HepG2 (cell line): ENCODE data around the gene SPATS2. TPM values are rescaled to one million over a fixed set of nuclear protein-coding genes. Genes with fewer than 3 reads are reported as not detected.

Experiments used
- ATAC-seq: fragments of 200-7000 bp; cut with Tn5 transposase; 3 replicates; pipeline ENCODE4 v1.9.1; 2020; ENCODE audit warnings: mild to moderate bottlenecking, moderate library complexity
- BruUV-seq: library from RNA; stranded (reverse); fragments of 400-500 nt; replicated peaks from 2 replicates; lab custom pipeline; 2021; lab: Mats Ljungman, UMichigan
- CTCF ChIA-PET: fragments of 300-600 bp; formaldehyde crosslinking; extraction: SDS; loops from one replicate; lab custom pipeline; 2021; ENCODE audit warnings: low total read pairs, inconsistent platforms, low intra/inter-chr PET ratio; lab: Yijun Ruan, JAX
- POLR2A ChIA-PET: fragments of 350-600 bp; sonication (Branson Sonifier 250); formaldehyde crosslinking; loops from one replicate; lab custom pipeline; 2020; ENCODE audit warnings: antibody characterized with exemption, inconsistent platforms; lab: Yijun Ruan, JAX
- DNase-seq: peaks from one replicate; pipeline ENCODE4 v3.0.0-alpha.2; 2015; ENCODE audit warnings: low spot score
- FAIRE-seq: peaks from 3 replicates; lab custom pipeline; 2011; peaks lifted over from hg19 to GRCh38; lab: Jason Lieb, UNC
- H2AFZ ChIP-seq: one replicate; pipeline ENCODE4 v1.6.1; 2011; ENCODE audit warnings: low read length, inconsistent platforms
- H3K27ac ChIP-seq: fragments of 300-600 bp; 3 replicates; pipeline ENCODE4 v1.8.0; 2011; ENCODE audit warnings: mixed run types, mild to moderate bottlenecking, mixed read lengths, low read length, inconsistent platforms; ENCODE audit not compliant: insufficient read depth; ENCODE audit errors: extremely low read length
- H3K27me3 ChIP-seq, 2 experiments: fragments of 200-600 bp in 1 of 2; 2 replicates in 1 of 2; 3 replicates in 1 of 2; pipeline versions ENCODE4 v1.6.0 to v1.8.0; 2011; ENCODE audit warnings: low read length in 2 of 2, mild to moderate bottlenecking in 2 of 2, moderate library complexity in 2 of 2, inconsistent platforms in 1 of 2; ENCODE audit not compliant: insufficient read depth in 2 of 2, control insufficient read depth in 1 of 2
- H3K36me3 ChIP-seq, 2 experiments: fragments of 200-600 bp in 1 of 2; replicated peaks in 1 of 2; 2 replicates in 1 of 2; 3 replicates in 1 of 2; pipeline versions ENCODE4 v1.5.1 to v1.8.0; 2011; ENCODE audit warnings: low read length in 2 of 2, inconsistent platforms in 1 of 2; ENCODE audit not compliant: insufficient read depth in 2 of 2, control insufficient read depth in 1 of 2
- H3K4me1 ChIP-seq: 2 replicates; pipeline ENCODE4 v1.5.1; 2012; ENCODE audit warnings: low read length, inconsistent platforms; ENCODE audit not compliant: insufficient read depth
- H3K4me2 ChIP-seq: 2 replicates; pipeline ENCODE4 v1.6.0; 2011; ENCODE audit warnings: low read depth, low read length, inconsistent platforms
- H3K4me3 ChIP-seq, 3 experiments: fragments of 200-600 bp in 1 of 3; sonication (generic), shearing (Covaris generic) in 1 of 3; replicated peaks in 1 of 3; 2 replicates each; pipeline ENCODE4 v1.5.1; 2011 to 2016; ENCODE audit warnings: low read length in 3 of 3, inconsistent platforms in 2 of 3, low read depth in 2 of 3, mild to moderate bottlenecking in 2 of 3, control low read depth in 1 of 3, mixed read lengths in 1 of 3; ENCODE audit not compliant: insufficient read depth in 1 of 3
- H3K79me2 ChIP-seq: one replicate; pipeline ENCODE4 v1.6.1; 2011; ENCODE audit warnings: low read length, inconsistent platforms; ENCODE audit not compliant: insufficient read depth
- H3K9ac ChIP-seq: 2 replicates; pipeline ENCODE4 v1.6.0; 2011; ENCODE audit warnings: mild to moderate bottlenecking, low read depth, low read length, inconsistent platforms; ENCODE audit not compliant: insufficient read depth
- H3K9me3 ChIP-seq: 2 replicates; pipeline ENCODE4 v1.5.1; 2012; ENCODE audit warnings: mild to moderate bottlenecking, low read length
- H4K20me1 ChIP-seq: 2 replicates; pipeline ENCODE4 v1.6.0; 2011; ENCODE audit warnings: inconsistent platforms, mild to moderate bottlenecking, low read length, moderate library complexity; ENCODE audit not compliant: insufficient read depth
- HNF4A ChIP-seq: sonication (generic); formaldehyde crosslinking; IDR thresholded peaks from 2 replicates; pipeline ENCODE4 v1.4.0; 2020; ENCODE audit warnings: missing genetic modification reagents
- KMT2B ChIP-seq: IDR thresholded peaks from 2 replicates; pipeline ENCODE4 v1.6.1; 2016; ENCODE audit warnings: missing genetic modification reagents, missing compliant biosample characterization
- NRL ChIP-seq: sonication (generic); formaldehyde crosslinking; IDR thresholded peaks from 2 replicates; pipeline ENCODE4 v1.5.0; 2020; ENCODE audit warnings: missing genetic modification reagents, mild to moderate bottlenecking, moderate library complexity, borderline replicate concordance
- SIX4 ChIP-seq: sonication (generic); formaldehyde crosslinking; IDR thresholded peaks from 2 replicates; pipeline ENCODE4 v1.4.0; 2020; ENCODE audit warnings: missing genetic modification reagents
- ZNF407 ChIP-seq: sonication (generic); formaldehyde crosslinking; IDR thresholded peaks from one replicate; pipeline ENCODE4 v1.5.1; 2020; ENCODE audit warnings: mild to moderate bottlenecking, missing genetic modification reagents; ENCODE audit errors: not compliant biosample characterization
- WGBS: methylation state at CpG from one replicate; pipeline ENCODE4 v1.1.6; 2017; ENCODE audit warnings: low lambda C conversion rate; 5-methylcytosine and 5-hydroxymethylcytosine counted together
- in situ Hi-C: cut with HindIII; loops from 2 replicates; pipeline ENCODE4 v1.10.0; 2017; ENCODE audit warnings: low pct_unique_long_range_greater_than_20kb; ENCODE audit not compliant: extremely low pct_ligation_motif_present
- intact Hi-C: fragments of 100-400 bp; cut with micrococcal nuclease; formaldehyde crosslinking; loops from one replicate; pipeline ENCODE4 v1.10.0; 2022; ENCODE audit not compliant: unreplicated experiment
- polyA plus RNA-seq, 8 experiments: library from polyadenylated mRNA; depleted of rRNA in 3 of 8; stranded (reverse) in 7 of 8; unstranded in 1 of 8; fragments of >200 nt; fragmentation: Illumina TruSeq in 4 of 8; extraction: Trizol in 4 of 8; gene quantifications; 2 replicates each; pipeline versions ENCODE4 v1.2.1 to v1.2.3, GENCODE V29; 2011 to 2016; ENCODE audit warnings: low read depth in 4 of 8, missing spikeins in 1 of 8, mixed read lengths in 1 of 8; ENCODE audit not compliant: insufficient read depth in 1 of 8
- total RNA-seq, 5 experiments: library from RNA; depleted of rRNA; stranded (reverse); fragments of >200 nt; fragmentation: Illumina TruSeq; extraction: Trizol; gene quantifications; 2 replicates each; pipeline ENCODE4 v1.2.3, GENCODE V29; 2016; ENCODE audit warnings: low read depth in 1 of 5

Gene SPATS2
- total and polyA plus RNA-seq, 2 of the 13 experiments (the other 11 are each of a cell fraction or from before 2014, with no cell fraction given), result 19.3 to 28.1 TPM

GRCh38 chr12:49348781-49349180 is 18.5 kb upstream of the SPATS2 start:
- POLR2A ChIA-PET, result interaction anchor here (1.4 to 4.5 kb wide), 5 partner anchors 10 to 392 kb away, joined by 4 to 41 read pairs (median 9); partner anchors contain the start of genes SPATS2, TMBIM6 and TROAP
- Histone ChIP-seq H3K79me2 (peaks cover 17% of the 10 kb centered on the region), H3K4me2 (peak overlapping the region; percentile 78), H3K9me3 (no peaks in the 10 kb centered on the region), H3K9ac (peak overlapping the region; percentile 90), H3K27ac (peak overlapping the region; percentile 85), H3K4me1 (peaks cover 52% of the 10 kb centered on the region), H4K20me1 (0 out of 2 replicates have a peak, but pooled peaks cover 5% of the 10 kb centered on the region), H3K4me3 (peak overlapping the region; percentile 63 to 86 (median 84); a peak in 5 of 6 replicates), H2AFZ (no peak overlapping the region), H3K36me3 (peaks cover 2 to 3% of the 10 kb centered on the region in 2 experiments; a peak in 2 of 5 replicates), H3K27me3 (peaks cover 7 to 29% of the 10 kb centered on the region in 2 experiments; a peak in 4 of 5 replicates)
- no TSS peak for BruUV-seq
- intact Hi-C loops, result no loop called here
- DNase-seq (no peak), ATAC-seq (no peak), FAIRE-seq (no peak)
- WGBS, result 52% methylated on average over 2 of the region's 5 CpGs
- in situ Hi-C loops, result loop anchor here (10.0 kb wide), 1 partner anchor 64 kb away; no protein-coding TSS in a partner anchor
- TF ChIP-seq ZNF407, result no peak
- no peak for TF ChIP-seq SIX4
- no peak for TF ChIP-seq KMT2B
- 0 out of 2 replicates have a peak, but pooled peaks have one; percentile 19 for TF ChIP-seq NRL (CRISPR knock-in tag)
- TF ChIP-seq HNF4A, result 0 out of 2 replicates have a peak, but pooled peaks have one; percentile 6
- CTCF ChIA-PET, result interaction anchor here (1.2 to 3.0 kb wide), 2 partner anchors 8 to 17 kb away, joined by 6 read pairs; no protein-coding TSS in a partner anchor
